ENCODE results near the gene GLRX5. TPM values are rescaled to one million over a fixed set of nuclear protein-coding genes. Genes with fewer than 3 reads are reported as not detected.

GLRX5 gene
- total RNA-seq, 1 donor from 2014 or later = 38.9 TPM

DNA sequence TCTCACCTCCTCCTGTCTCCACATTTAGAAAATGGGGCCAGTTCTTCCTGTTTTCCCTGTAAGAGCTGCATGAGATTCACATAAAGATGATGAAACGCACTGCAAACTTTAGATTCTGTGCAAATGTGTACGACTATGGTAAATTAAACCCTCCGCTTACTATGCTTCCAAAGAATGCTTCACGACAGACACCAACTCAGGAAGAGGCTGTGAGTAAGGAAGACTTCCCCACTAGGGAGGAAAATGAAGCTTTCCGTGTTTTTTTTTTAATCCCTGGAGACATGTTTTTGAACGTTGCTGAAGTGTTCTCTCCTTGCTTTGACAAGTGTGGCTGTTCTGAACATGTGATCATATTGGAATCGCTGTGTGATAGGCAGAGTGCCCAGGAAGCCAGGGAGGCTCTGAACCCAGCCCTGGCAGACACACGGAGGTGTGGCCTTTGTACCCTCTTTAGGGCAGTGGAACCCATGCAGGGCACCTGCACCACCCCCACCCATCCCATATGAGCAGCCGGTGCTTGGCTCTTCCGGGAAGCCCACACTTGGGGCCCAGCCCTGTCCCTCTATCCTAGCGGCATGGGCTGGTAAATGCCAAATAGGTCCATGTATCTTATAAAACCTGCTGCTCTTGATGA, 10.9 kb upstream of the GLRX5 start:
- peak overlapping the region; percentile 22 for H3K27ac Mint-ChIP-seq (ENCODE audit: unreplicated experiment)
- H3K4me3 Mint-ChIP-seq (ENCODE audit: unreplicated experiment) = peak overlapping the region; percentile 10
- H3K36me3 Mint-ChIP-seq (ENCODE audit: unreplicated experiment) = no peaks in the 10 kb centered on the region
- H3K4me1 Mint-ChIP-seq (ENCODE audit: low read depth, unreplicated experiment) = peaks cover 34% of the 10 kb centered on the region
- no peak for DNase-seq
- peaks cover 2% of the 10 kb centered on the region for H3K9me3 Mint-ChIP-seq (ENCODE audit: unreplicated experiment)
- TF ChIP-seq, protein P1, sequence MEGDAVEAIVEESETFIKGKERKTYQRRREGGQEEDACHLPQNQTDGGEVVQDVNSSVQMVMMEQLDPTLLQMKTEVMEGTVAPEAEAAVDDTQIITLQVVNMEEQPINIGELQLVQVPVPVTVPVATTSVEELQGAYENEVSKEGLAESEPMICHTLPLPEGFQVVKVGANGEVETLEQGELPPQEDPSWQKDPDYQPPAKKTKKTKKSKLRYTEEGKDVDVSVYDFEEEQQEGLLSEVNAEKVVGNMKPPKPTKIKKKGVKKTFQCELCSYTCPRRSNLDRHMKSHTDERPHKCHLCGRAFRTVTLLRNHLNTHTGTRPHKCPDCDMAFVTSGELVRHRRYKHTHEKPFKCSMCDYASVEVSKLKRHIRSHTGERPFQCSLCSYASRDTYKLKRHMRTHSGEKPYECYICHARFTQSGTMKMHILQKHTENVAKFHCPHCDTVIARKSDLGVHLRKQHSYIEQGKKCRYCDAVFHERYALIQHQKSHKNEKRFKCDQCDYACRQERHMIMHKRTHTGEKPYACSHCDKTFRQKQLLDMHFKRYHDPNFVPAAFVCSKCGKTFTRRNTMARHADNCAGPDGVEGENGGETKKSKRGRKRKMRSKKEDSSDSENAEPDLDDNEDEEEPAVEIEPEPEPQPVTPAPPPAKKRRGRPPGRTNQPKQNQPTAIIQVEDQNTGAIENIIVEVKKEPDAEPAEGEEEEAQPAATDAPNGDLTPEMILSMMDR (IDR thresholded peaks at IDR 0.05; ENCODE audit: partially characterized antibody, unreplicated experiment) = no peak
- peaks cover 5% of the 10 kb centered on the region for H3K27me3 Mint-ChIP-seq (ENCODE audit: unreplicated experiment)

DNA sequence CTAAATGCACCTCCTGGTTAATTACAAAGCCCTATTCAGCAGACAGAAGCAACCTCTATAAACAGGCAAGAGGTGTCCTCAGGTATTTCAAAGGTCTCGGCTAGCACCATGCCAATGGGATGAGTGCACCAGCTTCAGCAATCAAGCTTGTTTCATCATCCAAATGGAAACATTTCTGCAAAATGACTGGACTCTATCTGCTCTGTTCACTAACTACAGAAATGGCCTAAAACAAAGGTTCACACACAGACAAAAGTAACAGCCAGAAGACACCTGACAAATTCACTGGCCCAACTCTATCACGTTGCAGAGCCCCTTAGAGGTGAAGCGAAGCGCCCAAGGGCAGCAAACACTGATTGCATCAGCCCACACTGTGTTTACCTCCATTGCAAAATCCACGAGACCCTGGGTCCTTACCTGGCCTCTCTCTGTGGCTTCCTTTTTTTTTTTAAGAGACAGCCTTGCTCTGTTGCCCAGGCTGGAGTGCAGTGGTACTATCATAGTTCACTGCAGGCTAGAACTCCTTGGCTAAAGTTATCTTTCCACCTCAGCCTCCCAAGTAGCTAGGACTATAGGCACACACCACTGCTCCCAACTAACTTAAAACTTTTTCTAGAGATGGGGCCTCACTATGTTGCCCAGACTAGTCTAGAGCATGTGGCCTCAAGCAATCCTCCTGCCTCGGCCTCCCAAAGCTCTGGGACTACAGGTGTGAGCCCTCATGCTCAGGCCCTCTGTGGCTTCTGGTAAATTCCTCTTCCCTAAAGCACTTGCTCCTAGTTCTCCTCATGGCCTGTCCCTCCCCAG, 9.9 kb upstream of the GLRX5 start:
- peaks cover 2% of the 10 kb centered on the region for H3K9me3 Mint-ChIP-seq (ENCODE audit: unreplicated experiment)
- H3K36me3 Mint-ChIP-seq (ENCODE audit: unreplicated experiment) = no peaks in the 10 kb centered on the region
- peak overlapping the region; percentile 53 for H3K4me3 Mint-ChIP-seq (ENCODE audit: unreplicated experiment)
- TF ChIP-seq, protein P1 (IDR thresholded peaks at IDR 0.05; ENCODE audit: partially characterized antibody, unreplicated experiment) = no peak
- H3K4me1 Mint-ChIP-seq (ENCODE audit: low read depth, unreplicated experiment) = peaks cover 33% of the 10 kb centered on the region
- DNase-seq = no peak
- peaks cover 5% of the 10 kb centered on the region for H3K27me3 Mint-ChIP-seq (ENCODE audit: unreplicated experiment)
- H3K27ac Mint-ChIP-seq (ENCODE audit: unreplicated experiment) = no peak overlapping the region

DNA sequence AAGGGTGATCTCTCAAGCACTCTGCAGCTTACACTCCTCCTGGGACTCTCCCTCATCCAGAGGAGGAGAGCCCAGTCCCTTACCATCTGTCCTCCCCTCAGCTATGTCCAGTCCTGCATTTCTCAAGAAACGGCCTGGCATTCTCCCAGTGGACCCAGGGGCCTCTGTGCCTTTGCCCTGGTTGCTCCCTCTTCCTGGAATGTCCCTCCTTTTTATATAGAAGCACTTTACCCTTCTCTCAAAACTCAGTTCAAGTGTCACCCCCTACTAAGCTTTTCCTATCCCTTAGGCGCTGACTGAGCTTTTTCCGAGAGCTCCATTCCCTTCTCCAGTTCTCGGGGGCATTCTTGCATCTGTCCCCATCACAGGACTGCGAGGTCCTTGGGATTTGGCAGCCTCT, 8.9 kb upstream of the GLRX5 start:
- peaks cover 2% of the 10 kb centered on the region for H3K9me3 Mint-ChIP-seq (ENCODE audit: unreplicated experiment)
- H3K27me3 Mint-ChIP-seq (ENCODE audit: unreplicated experiment) = peaks cover 5% of the 10 kb centered on the region
- no peaks in the 10 kb centered on the region for H3K36me3 Mint-ChIP-seq (ENCODE audit: unreplicated experiment)
- peaks cover 33% of the 10 kb centered on the region for H3K4me1 Mint-ChIP-seq (ENCODE audit: low read depth, unreplicated experiment)
- H3K27ac Mint-ChIP-seq (ENCODE audit: unreplicated experiment) = peak overlapping the region; percentile 84
- H3K4me3 Mint-ChIP-seq (ENCODE audit: unreplicated experiment) = peak overlapping the region; percentile 65
- TF ChIP-seq, protein P1 (IDR thresholded peaks at IDR 0.05; ENCODE audit: partially characterized antibody, unreplicated experiment) = no peak
- no peak for DNase-seq

DNA sequence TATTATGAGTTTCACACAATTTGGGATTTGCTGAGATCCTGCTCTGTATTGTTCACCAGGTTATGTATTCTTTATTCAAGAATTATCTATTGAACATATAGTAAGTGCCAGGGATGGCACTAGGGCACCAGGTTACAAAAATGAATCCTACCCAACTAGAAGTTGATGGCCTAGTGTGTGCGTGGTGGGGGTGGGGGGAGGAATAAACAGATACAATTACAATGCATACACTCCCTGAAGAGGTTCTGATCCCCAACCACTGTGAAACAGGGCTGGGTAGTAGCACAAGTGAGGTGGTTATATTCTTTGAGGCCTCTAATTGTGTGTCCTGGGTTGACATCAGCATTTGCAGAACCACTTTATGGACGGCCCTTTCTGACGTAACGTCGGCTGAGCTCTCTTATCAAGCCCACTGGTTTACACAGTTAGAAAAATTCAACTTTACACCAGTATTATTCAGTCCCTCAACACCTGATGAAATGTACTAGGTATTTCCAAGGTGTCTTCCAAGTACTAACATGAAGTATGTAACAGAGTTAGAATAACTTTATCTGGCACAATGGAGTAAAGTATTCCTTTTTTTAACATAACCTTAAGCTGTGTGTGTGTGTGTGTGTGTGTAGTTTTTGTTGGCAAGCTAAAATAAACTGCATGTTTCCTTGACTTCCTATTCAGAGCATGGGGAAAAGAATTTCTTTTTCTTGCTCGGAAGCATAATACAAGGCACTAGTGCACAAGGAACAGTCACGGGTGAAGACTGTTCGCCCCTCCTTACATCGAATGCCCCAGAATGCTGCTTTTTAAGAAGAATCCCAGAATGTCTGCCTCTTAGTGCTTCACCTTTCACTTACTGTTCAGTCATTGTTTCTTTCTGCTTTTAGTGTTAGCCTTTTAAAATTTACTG, 8.1 kb upstream of the GLRX5 start:
- peaks cover 2% of the 10 kb centered on the region for H3K9me3 Mint-ChIP-seq (ENCODE audit: unreplicated experiment)
- no peak for DNase-seq
- peaks cover 5% of the 10 kb centered on the region for H3K27me3 Mint-ChIP-seq (ENCODE audit: unreplicated experiment)
- TF ChIP-seq, protein P1 (IDR thresholded peaks at IDR 0.05; ENCODE audit: partially characterized antibody, unreplicated experiment) = no peak
- H3K4me3 Mint-ChIP-seq (ENCODE audit: unreplicated experiment) = peak overlapping the region; percentile 65
- H3K4me1 Mint-ChIP-seq (ENCODE audit: low read depth, unreplicated experiment) = peaks cover 33% of the 10 kb centered on the region
- peak overlapping the region; percentile 84 for H3K27ac Mint-ChIP-seq (ENCODE audit: unreplicated experiment)
- no peaks in the 10 kb centered on the region for H3K36me3 Mint-ChIP-seq (ENCODE audit: unreplicated experiment)

Data from glutamatergic neuron (in vitro differentiated cells).